ENCODE data around the gene MAPK11. TPM values are rescaled to one million over a fixed set of nuclear protein-coding genes. Genes with fewer than 3 reads are reported as not detected.

The MAPK11 gene
- total and polyA plus RNA-seq, 2 donors from 2014 or later = 11.4 to 18.3 TPM

DNA sequence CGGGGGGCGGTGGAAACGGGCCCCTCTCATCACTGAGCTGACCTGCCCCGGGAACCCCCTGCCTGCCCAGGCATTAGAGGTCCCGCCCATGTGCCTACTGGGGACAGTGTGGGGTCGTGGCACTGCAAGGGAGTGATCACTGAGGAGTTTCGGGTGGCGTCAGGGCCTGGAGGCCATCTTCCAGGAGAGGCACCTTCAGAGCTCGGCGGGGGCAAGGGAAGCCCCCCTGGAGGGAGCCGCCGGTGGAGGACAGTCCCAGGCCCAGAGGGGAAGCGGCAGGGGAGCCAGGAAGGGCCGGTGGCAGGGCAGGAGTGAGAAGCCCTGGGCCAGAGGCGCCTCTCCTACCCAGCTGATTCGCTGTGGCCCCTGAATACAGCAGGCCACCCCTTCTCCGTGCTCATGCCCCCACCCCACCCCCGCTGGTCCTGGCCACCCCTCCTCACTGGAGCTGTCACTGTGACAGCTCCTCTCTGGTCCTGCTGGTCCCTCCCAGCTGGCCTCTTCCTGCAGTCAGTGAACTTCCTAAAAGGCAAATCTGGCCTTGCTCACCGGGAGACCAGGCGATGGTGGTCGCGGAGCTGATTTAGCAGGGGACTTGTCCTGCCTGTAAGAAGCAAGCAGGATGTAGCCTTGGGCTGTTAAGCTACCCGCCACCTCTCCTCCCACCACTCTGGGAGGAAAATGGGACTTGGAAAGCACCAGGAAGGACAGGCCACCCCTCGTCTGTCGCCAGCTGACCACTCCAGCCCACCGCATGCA lies 2.0 kb upstream of the MAPK11 start:
- TF ChIP-seq, protein P1, sequence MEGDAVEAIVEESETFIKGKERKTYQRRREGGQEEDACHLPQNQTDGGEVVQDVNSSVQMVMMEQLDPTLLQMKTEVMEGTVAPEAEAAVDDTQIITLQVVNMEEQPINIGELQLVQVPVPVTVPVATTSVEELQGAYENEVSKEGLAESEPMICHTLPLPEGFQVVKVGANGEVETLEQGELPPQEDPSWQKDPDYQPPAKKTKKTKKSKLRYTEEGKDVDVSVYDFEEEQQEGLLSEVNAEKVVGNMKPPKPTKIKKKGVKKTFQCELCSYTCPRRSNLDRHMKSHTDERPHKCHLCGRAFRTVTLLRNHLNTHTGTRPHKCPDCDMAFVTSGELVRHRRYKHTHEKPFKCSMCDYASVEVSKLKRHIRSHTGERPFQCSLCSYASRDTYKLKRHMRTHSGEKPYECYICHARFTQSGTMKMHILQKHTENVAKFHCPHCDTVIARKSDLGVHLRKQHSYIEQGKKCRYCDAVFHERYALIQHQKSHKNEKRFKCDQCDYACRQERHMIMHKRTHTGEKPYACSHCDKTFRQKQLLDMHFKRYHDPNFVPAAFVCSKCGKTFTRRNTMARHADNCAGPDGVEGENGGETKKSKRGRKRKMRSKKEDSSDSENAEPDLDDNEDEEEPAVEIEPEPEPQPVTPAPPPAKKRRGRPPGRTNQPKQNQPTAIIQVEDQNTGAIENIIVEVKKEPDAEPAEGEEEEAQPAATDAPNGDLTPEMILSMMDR (IDR thresholded peaks at IDR 0.05; ENCODE audit: borderline replicate concordance, extremely low read depth, insufficient read depth) = no peak
- Histone ChIP-seq H3K36me3 (ENCODE audit: control insufficient read depth in 2 of 3, insufficient read depth in 3 of 3, low read length in 3 of 3) (peaks cover 0 to 13% (median 0%) of the 10 kb centered on the region in 3 donors), H3K4me1 (ENCODE audit: control insufficient read depth in 2 of 3, insufficient read depth in 2 of 3, low read depth in 1 of 3, low read length in 3 of 3) (peaks cover 0 to 25% (median 7%) of the 10 kb centered on the region in 3 donors), H3K9ac (ENCODE audit: low read length in 3 of 3) (no peak overlapping the region), H3K4me3 (ENCODE audit: low read length in 3 of 3) (no peak overlapping the region), H3K27ac (ENCODE audit: low read depth in 2 of 2, low read length in 2 of 2) (no peak overlapping the region), H3K9me3 (ENCODE audit: control insufficient read depth in 2 of 3, insufficient read depth in 1 of 3, low read length in 3 of 3) (no peaks in the 10 kb centered on the region), H3K27me3 (ENCODE audit: control insufficient read depth, insufficient read depth, low read length) (no peaks in the 10 kb centered on the region)
- FAIRE-seq (no peak), DNase-seq (peak in 1 of 5 donors; percentile 49)
- intact Hi-C loops (cut with DNase I) = no loop called here

- H3K27ac ChIP-seq (ENCODE audit: low read depth in 2 of 2, low read length in 2 of 2) = no peak overlapping the region
- no peak overlapping the region for H3K9ac ChIP-seq (ENCODE audit: low read length in 3 of 3)
- H3K4me3 ChIP-seq (ENCODE audit: low read length in 3 of 3) = no peak overlapping the region
- no peaks in the 10 kb centered on the region for H3K27me3 ChIP-seq (ENCODE audit: control insufficient read depth, insufficient read depth, low read length)
- FAIRE-seq = no peak
- intact Hi-C loops (cut with DNase I) = no loop called here
- DNase-seq = peak in 3 of 5 donors; percentile 56 to 84 (median 70)
- peaks cover 0 to 10% (median 0%) of the 10 kb centered on the region in 3 donors for H3K36me3 ChIP-seq (ENCODE audit: control insufficient read depth in 2 of 3, insufficient read depth in 3 of 3, low read length in 3 of 3)
- TF ChIP-seq, protein P1 (IDR thresholded peaks at IDR 0.05; ENCODE audit: borderline replicate concordance, extremely low read depth, insufficient read depth) = peak; percentile 34
- H3K9me3 ChIP-seq (ENCODE audit: control insufficient read depth in 2 of 3, insufficient read depth in 1 of 3, low read length in 3 of 3) = no peaks in the 10 kb centered on the region
- peaks cover 0 to 25% (median 6%) of the 10 kb centered on the region in 3 donors for H3K4me1 ChIP-seq (ENCODE audit: control insufficient read depth in 2 of 3, insufficient read depth in 2 of 3, low read depth in 1 of 3, low read length in 3 of 3)
Measured at GRCh38 chr22:50271519-50271970, 1.4 kb upstream of the MAPK11 start.

GRCh38 chr22:50270666-50271394 lies 650 bp upstream of the MAPK11 start:
- intact Hi-C loops (cut with DNase I) = no loop called here
- Histone ChIP-seq H3K27ac (ENCODE audit: low read depth in 2 of 2, low read length in 2 of 2) (peak overlapping the region; percentile 22 to 53), H3K4me3 (ENCODE audit: low read length in 3 of 3) (peak overlapping the region in 2 of 3 donors; percentile 34 to 56), H3K9ac (ENCODE audit: low read length in 3 of 3) (no peak overlapping the region), H3K36me3 (ENCODE audit: control insufficient read depth in 2 of 3, insufficient read depth in 3 of 3, low read length in 3 of 3) (peaks cover 0 to 7% (median 0%) of the 10 kb centered on the region in 3 donors), H3K4me1 (ENCODE audit: control insufficient read depth in 2 of 3, insufficient read depth in 2 of 3, low read depth in 1 of 3, low read length in 3 of 3) (peaks cover 0 to 25% (median 4%) of the 10 kb centered on the region in 3 donors), H3K9me3 (ENCODE audit: control insufficient read depth in 2 of 3, insufficient read depth in 1 of 3, low read length in 3 of 3) (no peaks in the 10 kb centered on the region), H3K27me3 (ENCODE audit: control insufficient read depth, insufficient read depth, low read length) (no peaks in the 10 kb centered on the region)
- DNase-seq (peak in 4 of 5 donors; percentile 79 to 92 (median 84)), FAIRE-seq (no peak)
- TF ChIP-seq, protein P1 (IDR thresholded peaks at IDR 0.05; ENCODE audit: borderline replicate concordance, extremely low read depth, insufficient read depth) = no peak

Data from kidney (tissue), 14 donors.